NCI-H2227 (cell line): ENCODE results near the gene NUDT4B.
"Not testable (repeated sequence)": the region's sequence is repeated elsewhere in the genome, so short reads cannot be mapped to it uniquely, and the experiment has no call there.

ENCODE experiments used
- DNase-seq: peaks from one replicate; lab custom pipeline; 2025; ENCODE audit not compliant: unreplicated experiment; lab: John Stamatoyannopoulos, UW

NUDT4B gene

GRCh38 chr1:148748563-148749334, at the start of gene NUDT4B:
TSS of gene NUDT4B (plus strand) at chr1:148748774. CDS start at chr1:148748953, 179 bp downstream.
- not testable (repeated sequence) for DNase-seq

GRCh38 chr1:148699357-148699756, 49.2 kb upstream of the NUDT4B start:
- not testable (repeated sequence) for DNase-seq

DNA sequence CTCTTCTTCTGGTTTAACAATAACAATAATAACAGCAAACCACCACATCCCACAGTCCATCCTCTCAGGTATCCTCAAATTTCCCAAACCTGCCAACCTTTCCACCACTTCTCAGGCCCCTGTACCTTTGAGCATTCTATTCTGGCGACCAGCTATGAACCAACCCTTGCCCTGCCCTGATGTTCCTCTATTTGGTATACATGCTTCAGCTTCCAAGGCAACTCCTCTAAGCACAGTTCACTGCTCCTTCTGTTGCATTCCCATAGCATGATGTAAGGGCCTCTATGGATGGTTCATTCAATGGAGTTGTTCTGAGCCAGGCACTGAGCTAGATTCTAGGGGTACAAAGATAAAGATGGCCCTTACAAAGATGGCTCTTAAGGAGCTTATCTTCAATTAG, 46.3 kb upstream of the NUDT4B start:
- not testable (repeated sequence) for DNase-seq

DNA sequence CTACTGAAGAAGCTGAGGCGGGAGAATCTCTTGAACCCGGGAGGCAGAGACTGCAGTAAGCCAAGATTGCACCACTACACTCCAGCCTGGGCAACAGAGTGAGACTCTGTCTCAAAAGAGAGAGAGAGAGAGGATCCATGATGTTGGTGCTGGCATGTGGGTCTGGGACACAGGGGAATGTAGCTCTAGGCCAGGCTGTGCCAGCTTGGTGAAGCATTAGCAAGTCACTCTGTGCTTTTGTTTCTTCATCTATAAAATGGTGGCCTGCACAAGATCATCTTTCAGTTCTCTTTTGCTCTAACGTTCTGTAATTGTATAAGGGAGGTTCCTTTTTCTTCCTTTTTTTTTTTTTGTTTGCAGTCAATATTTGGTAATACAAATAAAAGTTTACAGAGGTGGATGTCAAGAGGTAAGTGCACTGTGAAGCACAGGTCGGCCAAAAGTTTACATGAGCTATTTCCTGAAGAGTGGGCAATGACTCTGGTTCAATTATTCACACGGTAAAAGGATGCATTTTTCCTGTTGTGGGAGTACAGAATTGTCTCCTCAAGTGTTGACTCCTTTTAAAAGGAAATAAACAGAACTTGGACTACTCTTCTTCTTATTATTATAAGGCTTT, 44.5 kb upstream of the NUDT4B start:
- not testable (repeated sequence) for DNase-seq

GRCh38 chr1:148705316-148705948, 43.1 kb upstream of the NUDT4B start:
- not testable (repeated sequence) for DNase-seq

DNA sequence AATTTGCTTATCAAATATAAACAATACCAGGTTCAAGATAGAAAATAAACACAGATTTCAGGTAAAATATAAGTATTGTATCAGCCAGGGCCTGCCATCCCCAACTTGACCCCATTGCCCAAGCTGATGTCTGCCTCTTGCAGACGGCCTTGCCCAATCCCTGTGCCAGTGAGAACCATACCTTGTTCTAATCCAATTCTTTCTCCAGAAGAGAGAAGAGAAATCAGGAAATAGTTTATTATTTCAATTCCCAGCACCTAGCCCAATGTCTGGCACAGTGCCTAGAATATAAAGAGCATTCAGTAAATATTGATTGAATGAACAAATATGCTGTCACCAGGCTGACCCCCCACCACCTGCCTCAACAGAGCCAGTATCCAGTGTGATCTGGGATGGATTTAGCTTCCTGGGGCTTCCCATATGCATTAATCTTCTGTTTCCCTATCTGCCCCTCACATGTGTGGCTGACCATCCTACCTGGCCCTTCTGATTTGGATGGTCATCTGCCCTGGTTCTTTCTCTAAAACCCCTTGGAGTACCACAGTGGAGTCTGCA, 39.7 kb upstream of the NUDT4B start:
- not testable (repeated sequence) for DNase-seq

GRCh38 chr1:148710772-148711523, 37.6 kb upstream of the NUDT4B start:
- not testable (repeated sequence) for DNase-seq

GRCh38 chr1:148712353-148712752, 36.2 kb upstream of the NUDT4B start:
- DNase-seq, result not testable (repeated sequence)

DNA sequence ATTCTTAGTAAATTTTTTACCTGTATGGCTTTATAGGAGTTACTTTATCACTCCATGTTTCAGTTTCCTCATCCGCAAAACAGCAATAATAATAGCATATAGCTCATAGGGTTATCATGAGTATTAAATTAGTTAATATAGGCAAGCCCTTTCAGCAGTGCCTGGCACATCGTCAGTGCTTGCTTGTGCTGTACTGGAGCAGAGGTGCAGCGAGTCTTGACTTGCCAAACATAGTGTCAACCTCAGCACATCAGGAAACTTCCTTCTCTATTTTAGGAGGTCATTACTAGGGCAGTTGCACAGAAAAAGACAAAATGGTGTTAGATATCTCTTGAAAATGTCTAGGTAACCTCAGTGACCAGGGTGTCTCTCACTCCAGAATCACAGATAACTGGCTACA, 33.1 kb upstream of the NUDT4B start:
- DNase-seq, result not testable (repeated sequence)

DNA sequence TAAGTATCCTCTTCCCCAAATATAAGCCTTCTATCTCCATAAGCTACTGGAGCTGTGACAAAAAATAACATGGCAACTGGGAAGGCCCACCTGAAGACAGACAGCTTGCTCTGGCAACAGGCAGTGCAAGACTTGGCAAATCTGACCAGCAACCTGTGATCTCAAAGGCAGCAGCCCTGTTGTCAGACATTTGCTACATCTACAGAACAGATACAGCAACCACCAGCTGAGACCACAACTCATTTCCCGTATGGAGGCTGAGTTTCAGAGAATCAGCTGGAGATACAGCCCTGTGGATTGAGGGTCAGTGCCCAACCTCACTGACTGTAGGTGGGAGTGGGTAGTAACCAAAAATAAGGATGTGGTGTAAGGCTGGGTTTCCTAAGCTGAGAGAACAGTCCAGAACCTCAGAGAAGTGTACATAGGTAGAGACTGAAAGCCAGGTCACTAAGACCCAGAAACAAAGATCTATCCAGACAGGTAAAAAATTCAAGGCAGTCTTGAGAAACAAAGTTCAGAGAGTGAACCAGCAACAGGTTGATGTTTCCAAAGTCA, 31.5 kb upstream of the NUDT4B start:
- DNase-seq, result not testable (repeated sequence)

DNA sequence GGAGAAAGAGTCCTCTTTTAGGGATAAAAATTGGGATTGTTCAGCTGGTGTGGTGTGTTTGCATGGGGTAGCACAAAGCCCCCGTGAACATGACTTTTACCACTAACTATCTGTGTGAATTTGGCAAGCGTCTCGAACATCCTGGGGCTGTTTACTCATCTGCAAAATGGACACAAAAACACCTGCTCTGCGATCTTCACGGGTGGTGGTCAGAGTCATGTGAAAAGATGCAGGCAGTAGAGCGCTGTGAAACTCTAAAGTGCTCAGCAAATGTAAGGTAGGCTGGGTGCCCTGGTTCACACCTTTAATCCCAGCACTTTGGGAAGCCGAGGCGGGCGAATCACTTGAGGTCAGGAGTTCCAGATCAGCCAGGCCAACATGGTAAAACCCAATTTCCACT, 27.7 kb upstream of the NUDT4B start:
- not testable (repeated sequence) for DNase-seq

GRCh38 chr1:148722758-148723157, 25.8 kb upstream of the NUDT4B start:
- not testable (repeated sequence) for DNase-seq

- not testable (repeated sequence) for DNase-seq
These were observed 25.1 kb upstream of the NUDT4B start for GRCh38 chr1:148723515-148723914.

GRCh38 chr1:148724872-148725271, 23.7 kb upstream of the NUDT4B start:
- DNase-seq, result not testable (repeated sequence)

DNA sequence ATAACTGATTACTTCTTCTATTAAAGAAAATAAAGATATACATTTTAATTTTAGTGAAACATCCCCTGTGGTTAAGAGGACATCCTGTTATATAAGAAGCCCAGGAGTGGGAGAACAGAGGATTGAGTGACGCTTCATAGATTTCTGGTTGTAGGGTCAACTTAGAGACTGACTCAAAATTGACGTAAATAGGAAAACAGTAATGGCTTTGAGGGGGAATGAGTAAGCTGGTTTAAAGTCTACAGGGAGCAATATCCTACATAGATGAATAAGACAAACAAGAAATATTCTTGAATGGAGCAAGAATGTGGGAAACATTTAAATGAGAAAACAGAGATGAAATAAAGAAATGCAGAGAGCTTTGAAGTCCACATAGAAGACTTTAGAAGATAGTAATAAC, 20.7 kb upstream of the NUDT4B start:
- not testable (repeated sequence) for DNase-seq

DNA sequence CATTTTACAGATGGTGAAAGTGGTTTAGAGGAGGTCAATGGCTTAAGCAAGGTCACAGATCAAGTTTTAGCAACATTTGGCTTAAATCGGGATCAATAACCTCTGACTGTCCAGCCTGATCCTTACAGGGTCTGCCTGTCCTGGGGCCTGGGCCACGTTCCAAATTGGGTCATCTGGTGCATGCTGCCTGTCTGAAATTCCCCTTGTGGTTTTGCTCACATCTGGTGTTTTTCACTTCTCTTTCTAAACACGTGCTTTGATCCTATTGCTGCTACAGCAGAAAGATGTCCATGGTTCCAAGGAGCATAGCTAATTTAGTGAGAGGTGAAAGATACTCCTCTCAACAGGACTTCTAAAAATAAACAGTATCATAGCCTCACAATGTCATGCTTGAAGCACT, 19.4 kb upstream of the NUDT4B start:
- DNase-seq, result not testable (repeated sequence)

DNA sequence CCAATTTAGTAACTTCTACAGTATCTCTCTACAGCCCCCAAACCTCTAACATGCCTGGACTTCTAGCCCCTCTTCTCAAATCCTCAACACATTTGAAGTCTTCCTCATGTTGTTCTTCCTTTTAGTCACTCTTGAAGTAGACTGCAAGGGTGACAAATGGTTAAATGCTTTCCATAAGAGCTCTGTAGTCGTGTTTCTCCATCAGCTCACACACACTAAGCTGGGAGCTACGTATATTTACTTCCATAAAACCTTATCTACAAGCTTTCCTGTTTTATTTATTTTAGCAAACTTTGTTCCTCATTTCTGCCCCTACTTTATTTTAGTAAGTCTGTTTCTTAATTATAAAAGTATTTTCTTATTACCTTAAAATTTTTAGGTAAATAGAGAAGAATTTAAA, 19.0 kb upstream of the NUDT4B start:
- DNase-seq, result not testable (repeated sequence)

GRCh38 chr1:148732277-148732676, 16.3 kb upstream of the NUDT4B start:
- DNase-seq, result not testable (repeated sequence)

- DNase-seq, result not testable (repeated sequence)
These were observed 14.8 kb upstream of the NUDT4B start for GRCh38 chr1:148733585-148734310.

DNA sequence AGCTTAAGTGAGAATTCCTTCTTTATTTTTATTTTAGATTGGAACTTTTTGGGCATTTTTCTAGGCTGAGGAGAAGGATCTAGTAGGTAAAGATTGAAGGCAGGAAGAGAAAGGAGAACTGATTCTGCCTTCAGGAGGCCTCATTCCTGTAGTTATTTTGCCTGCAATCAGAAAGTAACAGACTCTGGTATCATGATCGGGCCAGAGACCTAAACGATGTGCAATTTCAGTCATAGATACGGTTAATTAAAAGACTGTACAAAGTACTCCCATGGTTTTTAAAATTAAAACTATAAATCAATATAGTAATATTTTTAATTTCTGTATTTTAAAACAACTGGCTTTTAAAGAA, 14.3 kb upstream of the NUDT4B start:
- DNase-seq, result not testable (repeated sequence)
